HG03280 (cell line): ENCODE results near the gene ZNF888.
"Not testable (repeated sequence)": the region's sequence is repeated elsewhere in the genome, so short reads cannot be mapped to it uniquely, and the experiment has no call there.

Source experiments
- ATAC-seq: cut with Tn5 transposase; IDR thresholded peaks from one replicate; pipeline ENCODE4 v1.9.1; 2021; ENCODE audit warnings: mild to moderate bottlenecking, moderate library complexity; ENCODE audit not compliant: unreplicated experiment

Gene ZNF888

DNA sequence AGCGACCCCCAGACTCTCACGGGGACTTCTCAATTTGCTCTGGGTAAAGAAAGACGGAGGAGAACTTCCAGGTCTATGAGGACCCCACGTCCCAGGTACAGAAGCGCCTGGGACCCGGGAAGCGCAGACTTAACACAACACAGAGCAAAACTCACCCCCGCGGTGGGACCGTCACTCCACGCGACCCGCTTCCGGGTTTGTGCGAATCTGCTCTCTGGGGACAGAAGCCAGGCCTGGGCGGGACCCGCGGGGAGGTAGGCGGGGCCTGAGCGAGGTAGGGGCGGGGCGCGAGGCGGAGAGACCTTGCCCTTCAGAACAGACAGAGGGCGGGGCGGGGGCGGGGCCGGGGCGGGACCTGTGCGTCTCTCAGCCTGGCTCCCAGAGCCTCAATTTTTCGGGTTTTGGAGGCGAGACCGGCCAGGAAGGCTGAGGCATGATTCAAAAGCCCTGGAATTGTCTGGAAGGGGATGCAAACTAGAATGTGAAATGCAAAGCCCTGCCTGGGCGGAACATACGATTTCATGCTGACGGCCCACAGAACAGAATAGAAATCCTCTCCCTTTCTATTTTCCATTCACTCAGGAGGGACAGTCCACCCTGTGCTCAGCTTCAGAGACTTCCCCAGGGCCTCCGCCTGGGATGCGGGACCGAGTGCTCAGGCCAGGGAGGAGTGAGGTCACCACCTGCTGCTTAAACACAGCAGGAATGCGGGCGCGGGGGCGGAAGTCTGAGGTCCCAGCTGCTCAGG is 19.3 kb upstream of the ZNF888 start:
- ATAC-seq, result peak; percentile 98

DNA sequence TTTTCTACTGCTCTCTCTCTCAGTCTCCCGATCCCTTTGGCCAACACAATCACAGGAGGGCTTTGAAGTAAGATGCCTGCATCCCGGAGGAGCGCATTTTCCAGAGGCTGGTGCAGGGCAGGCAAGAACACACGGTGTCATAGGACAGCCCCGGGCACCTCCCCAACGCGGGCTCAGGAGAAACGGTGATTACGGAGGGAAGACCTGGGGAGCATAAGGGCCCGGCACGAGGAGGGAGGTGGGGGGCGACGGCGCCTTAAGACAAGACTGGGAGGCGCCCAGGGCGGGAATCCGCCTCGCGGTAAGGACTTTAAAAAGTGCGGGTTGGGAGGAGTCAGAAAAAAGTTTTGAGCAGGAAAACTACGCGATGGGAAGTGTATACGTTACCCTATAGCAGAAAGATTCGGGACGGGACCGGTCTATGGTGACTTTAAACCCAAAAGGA is 18.7 kb upstream of the ZNF888 start:
- ATAC-seq, result peak; percentile 16

DNA sequence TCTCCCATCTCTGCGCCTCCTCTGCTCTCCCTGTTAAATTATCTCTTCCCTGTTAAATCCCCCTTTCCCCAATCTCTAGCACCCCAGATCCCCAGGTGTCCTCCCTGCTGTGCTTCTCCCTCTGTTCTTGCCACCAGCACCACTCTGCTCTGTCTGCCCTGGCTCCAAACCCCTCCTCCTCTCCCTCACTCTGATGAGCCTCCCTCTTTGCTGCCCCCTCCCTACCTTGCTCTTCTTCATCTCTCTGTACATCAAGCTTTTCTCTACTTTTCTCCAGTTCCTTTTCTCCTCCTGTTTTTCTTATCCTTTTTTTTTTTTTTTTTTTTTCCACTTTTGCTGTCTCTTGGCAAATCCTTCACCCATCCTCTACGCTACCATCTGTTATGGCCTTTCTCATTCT is 18.3 kb upstream of the ZNF888 start:
- ATAC-seq, result not testable (repeated sequence)

DNA sequence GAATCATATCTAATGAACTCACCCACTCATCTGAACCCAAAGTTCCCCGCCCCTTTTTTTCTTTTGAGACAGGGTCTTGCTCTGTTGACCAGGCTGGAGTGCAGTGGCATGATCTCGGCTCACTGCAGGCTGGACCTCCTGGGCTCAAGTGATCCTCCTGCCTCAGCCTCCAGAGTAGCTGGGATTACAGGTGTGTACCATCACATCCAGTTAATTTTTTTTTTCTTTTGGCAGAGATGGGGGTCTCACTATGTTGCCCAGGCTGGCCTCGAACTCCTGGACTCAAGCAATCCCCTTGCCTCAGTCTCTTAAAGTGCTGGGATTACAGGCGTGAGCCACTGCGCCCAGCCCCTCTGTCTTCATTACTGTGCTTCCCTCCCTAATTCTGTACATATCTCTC is 17.7 kb upstream of the ZNF888 start:
- not testable (repeated sequence) for ATAC-seq

DNA sequence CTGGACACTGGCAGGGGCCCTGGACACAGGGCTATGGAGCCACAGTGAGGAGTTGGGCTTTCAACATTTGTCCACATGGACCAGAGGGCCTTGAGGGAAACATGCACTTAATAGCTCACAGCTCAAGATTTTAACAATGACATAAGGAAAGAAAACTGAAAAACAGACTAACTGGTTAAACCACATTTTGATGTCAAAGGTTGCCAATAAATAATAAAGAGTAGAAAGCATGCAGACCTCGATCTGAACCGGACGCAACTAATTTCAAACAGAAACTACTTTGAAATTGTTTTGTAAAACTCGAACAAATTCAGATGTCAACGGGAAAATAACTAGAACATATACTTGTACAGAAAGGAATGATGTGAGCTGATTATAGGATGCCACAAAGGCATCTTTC is 15.5 kb upstream of the ZNF888 start:
- no peak for ATAC-seq

DNA sequence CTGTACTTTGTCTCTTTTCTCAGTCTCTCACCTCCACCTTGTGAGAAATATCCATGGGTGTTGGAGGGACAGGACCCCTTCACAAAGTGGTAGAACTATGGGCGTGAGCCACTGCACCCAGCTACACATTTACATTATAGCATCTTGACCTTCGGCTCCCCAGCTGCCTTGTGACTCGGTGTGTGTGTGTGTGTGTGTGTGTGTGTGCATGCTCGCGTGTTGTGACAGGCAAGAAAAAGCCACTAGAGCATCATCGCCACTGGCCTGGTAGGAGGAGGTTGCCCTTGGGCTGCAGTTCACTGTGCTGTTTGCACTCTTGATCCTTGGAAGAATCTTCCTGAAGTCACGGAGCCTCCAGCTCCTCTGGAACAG is 13.7 kb upstream of the ZNF888 start:
- ATAC-seq, result no peak

DNA sequence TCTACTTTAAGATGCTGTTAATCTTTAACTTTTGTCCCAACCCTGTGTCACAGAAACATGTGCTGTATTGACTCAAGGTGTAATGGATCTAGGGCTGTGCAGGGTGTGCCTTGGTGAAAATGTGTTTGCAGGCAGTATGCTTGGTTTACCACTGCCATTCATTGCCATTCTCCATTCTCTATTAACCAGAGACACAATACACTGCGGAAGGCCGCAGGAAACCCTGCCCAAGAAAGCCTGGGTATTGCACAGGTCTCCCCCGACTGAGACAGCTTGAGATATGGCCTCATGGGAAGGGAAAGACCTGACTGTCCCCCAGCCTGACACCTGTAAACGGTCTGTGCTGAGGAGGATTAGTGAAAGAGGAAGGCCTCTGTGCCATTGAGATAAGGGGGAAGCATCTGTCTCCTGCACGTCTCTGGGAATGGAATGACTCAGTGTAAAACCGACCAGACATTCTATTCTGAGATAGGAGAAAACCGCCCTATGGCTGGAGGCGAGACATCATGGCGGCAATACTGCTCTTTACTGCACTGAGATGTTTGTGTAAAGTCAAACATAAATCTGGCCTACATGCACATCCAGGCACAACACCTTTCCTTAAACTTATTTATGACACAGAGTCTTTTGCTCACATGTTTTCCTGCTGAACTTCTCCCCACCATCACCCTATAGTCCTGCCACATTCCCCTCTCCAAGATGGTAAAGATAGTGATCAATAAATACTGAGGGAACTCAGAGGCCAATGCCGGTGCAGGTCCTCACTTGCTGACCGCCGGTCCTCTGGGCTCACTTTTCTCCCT is 13.1 kb upstream of the ZNF888 start:
- no peak for ATAC-seq

DNA sequence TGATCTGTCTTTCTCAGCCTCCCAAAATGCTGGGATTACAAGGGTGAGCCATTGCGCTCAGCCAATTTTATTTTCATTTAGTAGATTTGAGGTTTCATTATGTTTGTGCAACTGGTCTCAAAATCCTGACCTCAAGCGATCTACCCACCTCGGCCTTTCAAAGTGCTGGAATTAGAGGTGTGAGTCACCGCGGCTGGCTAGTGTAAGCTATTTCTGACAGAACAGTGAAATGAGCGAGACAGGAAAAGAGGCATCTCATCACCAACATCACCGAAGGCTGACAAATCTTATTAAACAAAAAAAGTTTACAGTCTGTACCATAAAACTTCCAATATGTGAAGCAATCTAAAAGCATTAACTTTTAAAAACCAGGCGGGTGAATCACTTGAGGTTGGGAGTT is 12.2 kb upstream of the ZNF888 start:
- ATAC-seq, result no peak

DNA sequence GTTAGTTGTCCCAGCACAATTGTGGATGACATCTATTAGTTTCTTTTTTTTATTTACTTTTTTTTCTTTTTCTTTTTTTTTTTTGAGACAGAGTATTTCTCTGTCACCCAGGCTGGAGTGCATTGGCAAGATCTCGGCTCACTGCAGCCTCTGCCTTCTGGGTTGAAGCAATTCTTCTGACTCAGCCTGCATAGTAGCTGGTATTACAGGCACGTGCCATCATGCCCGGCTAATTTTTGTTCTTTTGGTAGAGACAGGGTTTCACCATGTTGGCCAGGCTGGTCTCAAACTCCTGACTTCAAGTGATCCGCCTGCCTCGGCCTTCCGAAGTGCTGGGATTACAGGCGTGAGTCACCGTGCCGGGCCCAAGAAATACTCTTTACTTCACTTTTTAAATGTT is 1.4 kb upstream of the ZNF888 start:
- not testable (repeated sequence) for ATAC-seq

DNA sequence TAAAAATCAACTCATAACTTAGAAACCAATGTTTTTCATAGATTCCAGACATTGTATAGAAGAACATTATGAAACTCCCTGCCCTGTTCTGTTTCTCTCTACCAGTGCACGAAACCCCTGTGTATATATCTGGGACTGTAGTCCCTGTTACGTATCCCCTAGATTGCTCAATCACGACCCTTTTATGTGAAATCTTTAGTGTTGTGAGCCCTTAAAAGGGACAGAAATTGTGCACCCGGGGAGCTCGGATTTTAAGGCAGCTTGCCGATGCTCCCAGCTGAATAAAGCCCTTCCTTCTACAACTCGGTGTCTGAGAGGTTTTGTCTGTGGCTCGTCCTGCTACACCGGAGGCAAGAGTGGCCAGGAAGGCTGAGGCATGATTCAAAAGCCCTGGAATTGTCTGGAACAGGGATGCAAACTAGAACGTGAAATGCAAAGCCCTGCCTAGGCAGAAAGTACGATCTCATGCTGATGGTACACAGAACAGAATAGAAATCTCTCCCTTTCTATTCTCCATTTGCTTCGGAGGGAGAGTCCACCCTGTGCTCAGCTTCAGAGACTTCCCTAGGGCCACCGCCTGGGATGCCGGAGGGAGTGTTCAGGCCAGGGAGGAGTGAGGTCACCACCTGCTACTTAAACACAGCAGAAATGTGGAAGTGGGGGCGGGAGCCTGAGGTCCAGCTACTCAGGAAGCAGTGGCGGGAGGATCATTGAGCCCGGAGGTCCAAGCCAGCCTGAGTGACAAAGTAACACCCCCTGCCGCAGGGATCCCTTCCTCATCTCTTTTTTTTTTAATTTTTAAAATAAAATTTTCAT is 758 bp upstream of the ZNF888 start:
- no peak for ATAC-seq

DNA sequence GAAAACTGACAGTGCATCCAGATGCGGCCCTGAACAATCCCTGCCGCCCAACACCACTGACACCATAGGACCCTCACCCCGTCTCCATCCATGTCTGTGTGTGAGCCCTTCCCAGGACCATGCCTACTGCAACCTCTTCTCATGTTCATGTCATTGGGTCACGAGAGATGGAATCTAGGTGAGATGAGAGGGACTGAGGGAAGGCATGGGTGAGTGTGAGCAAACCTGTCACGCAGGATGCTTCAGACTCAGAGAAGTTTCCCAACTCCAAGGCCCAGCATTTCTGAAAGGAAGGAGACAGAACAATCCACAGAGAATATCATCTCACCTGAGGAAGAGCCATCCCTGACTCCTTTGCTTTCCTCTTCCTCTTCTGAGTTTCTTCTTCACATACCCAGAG is 5.7 kb downstream of the ZNF888 start:
- ATAC-seq, result no peak

DNA sequence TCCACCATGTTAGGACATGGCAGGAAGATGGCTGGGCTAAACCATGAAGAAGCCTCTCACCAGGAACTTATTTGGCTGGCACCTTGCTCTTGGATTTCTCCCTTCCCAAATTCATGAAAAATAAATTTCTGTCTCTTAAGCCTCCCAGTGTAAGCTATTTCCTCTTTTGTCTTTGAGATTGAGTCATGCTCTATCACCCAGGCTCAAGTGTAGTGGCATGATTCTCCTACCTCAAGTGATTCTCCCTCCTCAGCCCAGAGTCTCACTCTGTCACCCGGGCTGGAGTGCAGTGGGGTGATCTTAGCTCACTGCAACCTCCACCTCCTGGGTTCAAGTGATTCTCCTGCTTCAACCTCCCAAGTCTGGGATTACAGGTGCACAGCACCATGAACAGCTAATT is 12.6 kb downstream of the ZNF888 start:
- no peak for ATAC-seq

DNA sequence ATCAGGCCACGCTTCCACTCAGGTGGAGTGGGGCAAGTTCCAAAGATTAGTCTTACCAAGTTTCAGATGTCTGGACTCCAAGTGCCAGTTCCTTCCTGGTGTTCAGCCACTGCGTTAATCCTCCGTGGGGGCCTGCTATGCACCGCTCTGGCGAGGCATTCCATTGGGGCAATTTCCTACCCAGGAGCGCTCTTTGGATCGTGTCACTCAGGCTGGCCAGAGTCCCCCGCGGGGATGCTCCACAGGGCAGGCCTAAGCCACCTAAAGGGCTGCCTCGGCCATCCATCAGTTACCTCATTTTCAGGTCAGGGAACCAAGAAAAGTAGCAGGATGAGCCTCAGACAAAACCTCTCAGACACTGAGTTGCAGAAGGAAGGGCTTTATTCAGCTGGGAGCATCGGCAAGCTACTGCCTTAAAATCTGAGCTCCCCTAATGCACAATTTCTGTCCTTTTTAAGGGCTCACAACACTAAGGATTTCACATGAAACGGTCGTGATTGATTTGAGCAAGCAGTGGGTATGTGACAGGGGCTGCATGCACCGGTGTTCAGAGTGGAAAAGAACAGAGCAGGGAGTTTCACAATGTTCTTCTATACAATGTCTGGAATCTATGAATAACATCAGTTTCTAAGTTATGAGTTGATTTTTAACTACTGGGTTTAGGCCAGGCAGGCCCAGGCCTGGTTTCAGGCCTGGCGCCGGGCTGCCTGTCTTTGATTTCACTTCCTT is 19.0 kb downstream of the ZNF888 start:
- ATAC-seq, result not testable (repeated sequence)

DNA sequence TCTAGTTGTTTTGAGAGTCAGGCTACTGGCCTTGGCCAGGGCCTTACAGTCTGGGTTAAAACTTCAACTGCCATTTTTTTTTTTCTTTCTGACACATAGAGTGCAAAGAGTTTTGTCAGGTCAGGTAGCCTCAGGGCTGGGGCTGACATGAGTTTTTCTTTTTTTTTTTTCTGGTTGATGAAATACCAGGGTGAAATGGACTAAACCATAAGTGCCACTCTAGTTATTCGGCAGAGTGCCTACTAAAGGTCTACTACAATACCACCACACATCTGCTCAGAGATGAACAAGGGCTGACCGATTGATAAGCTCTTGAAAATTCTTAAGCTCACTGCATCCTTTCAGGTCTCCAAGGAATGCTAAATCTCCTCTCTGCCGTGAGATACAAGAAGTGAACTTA is 21.4 kb downstream of the ZNF888 start:
- no peak for ATAC-seq

DNA sequence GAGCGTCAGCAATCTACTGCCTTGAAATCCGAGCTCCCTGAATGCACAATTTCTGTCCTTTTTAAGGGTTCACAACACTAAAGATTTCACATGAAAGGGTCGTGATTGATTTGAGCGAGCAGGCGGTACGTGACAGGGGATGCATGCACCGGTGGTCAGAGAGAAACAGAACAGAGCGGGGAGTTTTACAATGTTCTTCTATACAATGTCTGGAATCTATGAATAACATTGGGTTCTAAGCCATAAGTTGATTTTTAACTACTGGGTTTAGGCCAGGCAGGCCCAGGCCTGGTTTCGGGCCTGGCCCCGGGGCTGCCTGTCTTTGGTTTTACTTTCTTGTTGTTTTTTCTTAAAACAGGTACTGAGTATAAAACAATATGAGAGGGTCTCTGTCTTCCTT is 24.6 kb downstream of the ZNF888 start:
- ATAC-seq, result not testable (repeated sequence)

DNA sequence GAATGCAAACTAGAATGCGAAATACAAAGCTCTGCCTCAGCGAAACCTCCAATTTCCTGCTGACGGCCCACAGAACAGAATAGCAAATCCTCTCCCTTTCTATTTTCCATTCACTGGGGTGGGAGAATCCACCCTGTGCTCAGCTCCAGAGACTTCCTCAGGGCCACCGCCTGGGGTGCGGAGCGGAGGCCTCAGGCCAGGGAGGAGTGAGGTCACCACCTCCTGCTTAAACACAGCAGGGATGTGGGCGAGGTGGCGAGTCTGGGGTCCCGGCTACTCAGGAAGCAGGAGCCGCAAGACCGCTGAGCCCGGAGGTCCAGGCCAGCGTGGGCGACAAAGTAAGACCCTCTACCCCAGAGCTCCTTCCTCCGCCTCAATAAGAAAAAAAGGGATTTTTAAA is 25.1 kb downstream of the ZNF888 start:
- ATAC-seq, result no peak

DNA sequence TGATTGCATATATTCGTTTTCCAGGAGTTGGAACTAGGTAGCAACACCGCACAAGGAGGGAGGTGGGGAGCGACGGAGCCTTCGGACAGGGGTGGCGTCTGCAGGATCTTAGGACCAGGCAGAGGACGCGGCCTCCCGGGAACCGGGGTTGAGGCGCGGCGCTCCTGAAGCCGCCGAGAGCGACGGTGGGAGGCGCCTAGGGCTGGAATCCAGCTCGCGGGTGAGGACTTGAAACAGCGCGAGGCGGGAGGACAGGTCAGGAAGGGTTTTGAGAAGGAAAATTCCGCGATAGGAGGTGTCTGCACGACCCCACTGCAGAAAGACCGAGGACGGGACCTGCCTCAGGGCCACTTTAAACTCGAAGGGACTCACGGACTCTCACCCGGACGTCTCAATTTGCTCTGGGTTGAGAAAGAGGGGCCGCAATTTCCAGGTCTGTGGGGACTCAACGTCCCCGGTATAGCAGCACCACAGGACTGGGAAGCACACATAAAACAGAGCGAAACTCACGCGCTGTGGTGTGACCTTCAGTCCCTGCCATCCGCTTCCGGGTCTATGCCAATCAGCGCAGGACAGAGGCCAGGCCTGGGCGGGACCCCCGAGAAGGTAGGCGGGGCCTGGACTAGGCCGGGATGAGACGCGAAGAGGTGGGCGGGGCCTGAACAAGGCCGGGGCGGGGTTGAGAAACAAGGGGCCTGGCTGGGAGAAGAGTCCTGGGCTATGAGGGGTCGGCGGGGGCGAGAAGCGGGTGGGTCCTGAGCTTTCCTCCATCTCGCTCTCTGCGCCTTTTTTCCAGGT is 25.9 kb downstream of the ZNF888 start, which contains the start of gene ZNF320:
Gene ZNF320, minus strand, starts transcription at position 498 of the 798 bp plus-strand sequence. CDS start 7,380 bp downstream, outside the sequence.
- peak; percentile 98 for ATAC-seq

DNA sequence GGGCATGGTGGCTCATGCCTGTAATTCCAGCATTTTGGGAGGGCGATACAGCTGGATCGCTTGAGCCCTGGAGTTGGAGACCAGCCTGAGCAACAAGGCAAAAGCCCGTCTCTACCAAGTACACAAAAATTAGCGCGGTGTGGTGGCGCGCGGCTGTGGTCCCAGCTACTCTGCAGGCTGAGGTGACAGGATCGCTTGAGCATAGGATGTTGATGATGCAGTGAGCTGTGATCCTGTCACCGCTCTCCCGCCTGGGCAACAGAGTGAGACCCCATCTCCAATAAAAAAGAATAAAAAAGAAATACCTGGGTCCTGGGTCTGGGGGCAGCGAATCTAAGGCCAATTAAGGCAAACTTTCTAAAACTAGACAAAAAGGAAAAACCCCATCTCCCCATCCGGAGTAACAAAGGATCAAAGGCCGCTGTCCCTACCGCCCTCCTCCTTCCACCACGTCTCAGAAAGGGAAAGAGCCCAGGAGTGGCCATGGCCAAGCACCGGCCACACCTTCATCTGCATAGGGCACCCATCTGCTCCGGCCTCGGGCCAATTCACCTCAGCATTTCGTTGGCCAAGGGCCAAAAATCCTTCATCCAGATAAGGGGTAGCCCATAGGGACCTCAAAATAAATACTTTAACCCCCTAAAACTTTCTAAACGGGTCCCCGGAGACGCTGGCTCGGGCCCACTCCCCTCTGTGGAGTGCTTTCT is 26.6 kb downstream of the ZNF888 start:
- no peak for ATAC-seq

DNA sequence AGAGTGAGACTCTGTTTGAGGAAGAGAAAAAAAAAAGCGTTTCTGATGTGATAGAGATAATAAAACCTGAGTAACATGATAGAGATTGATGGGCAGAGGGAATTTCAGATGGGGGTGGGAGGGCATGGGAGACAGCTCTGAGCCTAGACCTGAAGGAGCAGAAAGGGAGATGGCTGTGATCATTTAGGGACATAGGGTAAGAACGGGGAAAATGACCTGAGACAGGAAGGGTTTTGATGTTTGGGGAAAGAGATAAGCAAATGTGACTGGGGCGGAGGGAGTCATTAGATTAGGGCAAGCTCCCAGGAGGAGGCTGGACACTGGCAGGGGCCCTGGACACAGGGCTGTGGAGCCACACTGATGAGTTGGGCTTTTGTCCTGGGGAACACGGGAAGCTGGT is 31.9 kb downstream of the ZNF888 start:
- ATAC-seq, result no peak
